SK-N-SH treated with all-trans-retinoic acid at 6 μM for 48 hours (cell line): ENCODE data around the gene C5orf47.

Experiments
- ATAC-seq: fragments of 200-7000 bp; cut with Tn5 transposase; 3 replicates; pipeline ENCODE4 v1.9.1; 2020; ENCODE audit warnings: mild to moderate bottlenecking, moderate library complexity
- ARNTL ChIP-seq: fragments of 450-650 bp; formaldehyde crosslinking; IDR thresholded peaks from 2 replicates; pipeline ENCODE4 v1.5.0; 2020; ENCODE audit warnings: low read depth, mild to moderate bottlenecking, moderate library complexity, borderline replicate concordance
- BACH2 ChIP-seq: fragments of 250-450 bp; sonication (Bioruptor Pico); IDR thresholded peaks from 2 replicates; pipeline ENCODE4 v1.9.0; 2021; ENCODE audit warnings: mild to moderate bottlenecking, borderline replicate concordance
- ESRRG ChIP-seq: fragments of 250-450 bp; sonication (Bioruptor Pico); IDR thresholded peaks from 2 replicates; pipeline ENCODE4 v1.6.1; 2021; ENCODE audit warnings: mild to moderate bottlenecking
- GLIS3 ChIP-seq: fragments of 250-450 bp; sonication (Bioruptor Pico); IDR thresholded peaks from 2 replicates; pipeline ENCODE4 v1.5.0; 2020; ENCODE audit warnings: mild to moderate bottlenecking, moderate library complexity
- ISL1 ChIP-seq: fragments of 250-450 bp; sonication (Bioruptor Pico); IDR thresholded peaks from 2 replicates; pipeline ENCODE4 v2.1.2; 2022; ENCODE audit warnings: mild to moderate bottlenecking, moderate library complexity
- OSR1 ChIP-seq: fragments of 250-450 bp; sonication (Bioruptor Pico); IDR thresholded peaks from 2 replicates; pipeline ENCODE4 v1.8.0; 2022; ENCODE audit warnings: moderate library complexity, mild to moderate bottlenecking, inconsistent platforms
- POU6F1 ChIP-seq: fragments of 250-450 bp; sonication (Bioruptor Pico); IDR thresholded peaks from 2 replicates; pipeline ENCODE4 v1.8.0; 2021; ENCODE audit warnings: low read depth, mild to moderate bottlenecking, moderate library complexity, borderline replicate concordance
- PPARA ChIP-seq: fragments of 250-450 bp; sonication (Bioruptor Pico); IDR thresholded peaks from 2 replicates; pipeline ENCODE4 v1.5.0; 2020; ENCODE audit warnings: mild to moderate bottlenecking, borderline replicate concordance
- RARB ChIP-seq: fragments of 250-450 bp; sonication (Bioruptor Pico); IDR thresholded peaks from 2 replicates; pipeline ENCODE4 v1.8.0; 2021; ENCODE audit warnings: mild to moderate bottlenecking, moderate library complexity
- SNAI2 ChIP-seq: fragments of 250-450 bp; sonication (Bioruptor Pico); IDR thresholded peaks from 2 replicates; pipeline ENCODE4 v1.5.0; 2020; ENCODE audit warnings: mild to moderate bottlenecking, moderate library complexity
- TOX ChIP-seq: fragments of 250-450 bp; sonication (Bioruptor Pico); IDR thresholded peaks from 2 replicates; pipeline ENCODE4 v1.8.0; 2021; ENCODE audit warnings: mild to moderate bottlenecking, moderate library complexity, borderline replicate concordance
- ZC3H10 ChIP-seq: fragments of 250-450 bp; sonication (Bioruptor Pico); IDR thresholded peaks from 2 replicates; pipeline ENCODE4 v1.5.1; 2021; ENCODE audit warnings: mild to moderate bottlenecking, moderate library complexity
- ZFP3 ChIP-seq: fragments of 250-450 bp; sonication (Bioruptor Pico); IDR thresholded peaks from 2 replicates; pipeline ENCODE4 v1.5.0; 2020; ENCODE audit warnings: mild to moderate bottlenecking, moderate library complexity
- ZFP30 ChIP-seq: fragments of 450-650 bp; formaldehyde crosslinking; IDR thresholded peaks from 2 replicates; pipeline ENCODE4 v1.5.0; 2022; ENCODE audit warnings: mild to moderate bottlenecking, moderate library complexity
- ZNF565 ChIP-seq: fragments of 450-650 bp; formaldehyde crosslinking; conservative IDR thresholded peaks from 2 replicates; pipeline ENCODE4 v1.5.0; 2020; ENCODE audit warnings: low read depth, mild to moderate bottlenecking, moderate library complexity
- ZNF70 ChIP-seq: fragments of 450-650 bp; formaldehyde crosslinking; IDR thresholded peaks from 2 replicates; pipeline ENCODE4 v1.5.0; 2020; ENCODE audit warnings: mild to moderate bottlenecking, moderate library complexity
- ZNF8 ChIP-seq: fragments of 450-650 bp; formaldehyde crosslinking; IDR thresholded peaks from 2 replicates; pipeline ENCODE4 v1.5.0; 2020; ENCODE audit warnings: mild to moderate bottlenecking, moderate library complexity
- TF ChIP-seq, protein P1 (sequence below): fragments of 250-450 bp; sonication (Bioruptor Pico); IDR thresholded peaks from 2 replicates; pipeline ENCODE4 v1.5.0; 2020; ENCODE audit warnings: mild to moderate bottlenecking, moderate library complexity
- TF ChIP-seq, protein P2 (sequence below): fragments of 250-450 bp; sonication (Bioruptor Pico); IDR thresholded peaks from 2 replicates; pipeline ENCODE4 v1.5.1; 2021; ENCODE audit warnings: mild to moderate bottlenecking, moderate library complexity
- TF ChIP-seq, protein P3 (sequence below): fragments of 250-450 bp; sonication (Bioruptor Pico); IDR thresholded peaks from 2 replicates; pipeline ENCODE4 v1.5.1; 2020; ENCODE audit warnings: low read depth, mild to moderate bottlenecking, moderate library complexity
- TF ChIP-seq, protein P4 (sequence below): fragments of 250-450 bp; sonication (Bioruptor Pico); IDR thresholded peaks from 2 replicates; pipeline ENCODE4 v1.8.0; 2020; ENCODE audit warnings: mild to moderate bottlenecking, moderate library complexity, borderline replicate concordance

The C5orf47 gene

DNA sequence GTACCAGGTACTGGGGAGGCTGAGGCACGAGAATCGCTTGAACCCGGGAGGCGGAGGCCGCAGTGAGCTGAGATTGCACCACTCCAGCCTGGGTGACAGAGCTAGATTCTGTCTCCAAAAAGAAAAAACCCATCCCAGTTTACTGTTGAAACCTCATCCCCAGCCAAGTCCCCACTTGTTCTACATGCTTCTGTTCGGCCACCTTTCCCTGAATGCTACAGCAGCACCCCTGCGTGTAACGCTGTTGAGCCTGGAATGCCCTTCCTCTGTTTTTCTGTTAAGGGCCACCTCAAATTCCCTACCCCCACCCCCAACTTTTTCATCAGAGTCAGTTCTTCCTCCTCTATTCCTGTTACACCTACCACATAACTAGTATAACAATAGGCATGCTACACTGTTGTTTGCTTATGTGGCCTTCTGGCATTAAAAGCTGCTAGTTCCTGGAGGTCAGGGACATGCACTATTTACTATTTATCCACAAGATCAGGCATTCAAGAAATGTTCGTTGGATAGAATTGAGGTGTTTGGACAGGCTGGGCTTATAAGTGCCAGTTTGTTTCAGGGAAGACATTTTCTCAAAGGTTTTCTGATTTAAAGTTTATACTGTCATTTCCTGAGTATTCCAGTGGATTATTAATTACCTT lies 47.1 kb upstream of the C5orf47 start:
- no peak for ATAC-seq
- TF ChIP-seq POU6F1 (CRISPR knock-in tag) (no peak), ISL1 (no peak), BACH2 (CRISPR knock-in tag) (no peak), ESRRG (CRISPR knock-in tag) (no peak)
- TF ChIP-seq, protein P1, sequence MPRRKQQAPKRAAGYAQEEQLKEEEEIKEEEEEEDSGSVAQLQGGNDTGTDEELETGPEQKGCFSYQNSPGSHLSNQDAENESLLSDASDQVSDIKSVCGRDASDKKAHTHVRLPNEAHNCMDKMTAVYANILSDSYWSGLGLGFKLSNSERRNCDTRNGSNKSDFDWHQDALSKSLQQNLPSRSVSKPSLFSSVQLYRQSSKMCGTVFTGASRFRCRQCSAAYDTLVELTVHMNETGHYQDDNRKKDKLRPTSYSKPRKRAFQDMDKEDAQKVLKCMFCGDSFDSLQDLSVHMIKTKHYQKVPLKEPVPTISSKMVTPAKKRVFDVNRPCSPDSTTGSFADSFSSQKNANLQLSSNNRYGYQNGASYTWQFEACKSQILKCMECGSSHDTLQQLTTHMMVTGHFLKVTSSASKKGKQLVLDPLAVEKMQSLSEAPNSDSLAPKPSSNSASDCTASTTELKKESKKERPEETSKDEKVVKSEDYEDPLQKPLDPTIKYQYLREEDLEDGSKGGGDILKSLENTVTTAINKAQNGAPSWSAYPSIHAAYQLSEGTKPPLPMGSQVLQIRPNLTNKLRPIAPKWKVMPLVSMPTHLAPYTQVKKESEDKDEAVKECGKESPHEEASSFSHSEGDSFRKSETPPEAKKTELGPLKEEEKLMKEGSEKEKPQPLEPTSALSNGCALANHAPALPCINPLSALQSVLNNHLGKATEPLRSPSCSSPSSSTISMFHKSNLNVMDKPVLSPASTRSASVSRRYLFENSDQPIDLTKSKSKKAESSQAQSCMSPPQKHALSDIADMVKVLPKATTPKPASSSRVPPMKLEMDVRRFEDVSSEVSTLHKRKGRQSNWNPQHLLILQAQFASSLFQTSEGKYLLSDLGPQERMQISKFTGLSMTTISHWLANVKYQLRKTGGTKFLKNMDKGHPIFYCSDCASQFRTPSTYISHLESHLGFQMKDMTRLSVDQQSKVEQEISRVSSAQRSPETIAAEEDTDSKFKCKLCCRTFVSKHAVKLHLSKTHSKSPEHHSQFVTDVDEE (CRISPR knock-in tag): no peak
- TF ChIP-seq, protein P2, sequence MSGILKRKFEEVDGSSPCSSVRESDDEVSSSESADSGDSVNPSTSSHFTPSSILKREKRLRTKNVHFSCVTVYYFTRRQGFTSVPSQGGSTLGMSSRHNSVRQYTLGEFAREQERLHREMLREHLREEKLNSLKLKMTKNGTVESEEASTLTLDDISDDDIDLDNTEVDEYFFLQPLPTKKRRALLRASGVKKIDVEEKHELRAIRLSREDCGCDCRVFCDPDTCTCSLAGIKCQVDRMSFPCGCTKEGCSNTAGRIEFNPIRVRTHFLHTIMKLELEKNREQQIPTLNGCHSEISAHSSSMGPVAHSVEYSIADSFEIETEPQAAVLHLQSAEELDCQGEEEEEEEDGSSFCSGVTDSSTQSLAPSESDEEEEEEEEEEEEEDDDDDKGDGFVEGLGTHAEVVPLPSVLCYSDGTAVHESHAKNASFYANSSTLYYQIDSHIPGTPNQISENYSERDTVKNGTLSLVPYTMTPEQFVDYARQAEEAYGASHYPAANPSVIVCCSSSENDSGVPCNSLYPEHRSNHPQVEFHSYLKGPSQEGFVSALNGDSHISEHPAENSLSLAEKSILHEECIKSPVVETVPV (CRISPR knock-in tag): no peak
- TF ChIP-seq, protein P3, sequence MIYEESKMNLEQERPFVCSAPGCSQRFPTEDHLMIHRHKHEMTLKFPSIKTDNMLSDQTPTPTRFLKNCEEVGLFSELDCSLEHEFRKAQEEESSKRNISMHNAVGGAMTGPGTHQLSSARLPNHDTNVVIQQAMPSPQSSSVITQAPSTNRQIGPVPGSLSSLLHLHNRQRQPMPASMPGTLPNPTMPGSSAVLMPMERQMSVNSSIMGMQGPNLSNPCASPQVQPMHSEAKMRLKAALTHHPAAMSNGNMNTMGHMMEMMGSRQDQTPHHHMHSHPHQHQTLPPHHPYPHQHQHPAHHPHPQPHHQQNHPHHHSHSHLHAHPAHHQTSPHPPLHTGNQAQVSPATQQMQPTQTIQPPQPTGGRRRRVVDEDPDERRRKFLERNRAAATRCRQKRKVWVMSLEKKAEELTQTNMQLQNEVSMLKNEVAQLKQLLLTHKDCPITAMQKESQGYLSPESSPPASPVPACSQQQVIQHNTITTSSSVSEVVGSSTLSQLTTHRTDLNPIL: no peak

DNA sequence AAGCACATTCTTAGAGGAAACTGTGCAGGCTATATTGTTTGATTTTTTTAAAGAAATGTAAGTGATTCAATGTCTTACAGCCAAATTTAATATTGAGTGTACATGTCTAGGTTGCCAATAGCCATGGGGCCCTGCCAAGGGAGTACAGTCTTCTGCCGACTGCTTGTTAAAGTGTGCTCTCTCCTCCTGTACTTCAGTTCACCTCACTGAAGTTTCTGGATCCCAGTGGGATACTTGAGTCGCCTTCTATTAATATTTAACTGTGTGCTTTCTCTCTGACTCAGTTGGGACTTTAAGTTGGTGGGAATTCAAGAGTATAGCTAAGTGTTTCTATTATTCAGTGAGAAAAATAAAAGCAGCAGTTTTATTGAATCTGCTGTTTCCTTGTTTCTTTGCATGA lies 44.5 kb upstream of the C5orf47 start:
- no peak for TF ChIP-seq OSR1 (CRISPR knock-in tag)
- no peak for TF ChIP-seq PPARA (CRISPR knock-in tag)
- TF ChIP-seq SNAI2 (CRISPR knock-in tag): no peak
- TF ChIP-seq, protein P1 (CRISPR knock-in tag): no peak
- no peak for TF ChIP-seq ESRRG (CRISPR knock-in tag)
- TF ChIP-seq ZC3H10 (CRISPR knock-in tag): no peak
- no peak for TF ChIP-seq GLIS3 (CRISPR knock-in tag)
- no peak for TF ChIP-seq ZNF70 (CRISPR knock-in tag)
- TF ChIP-seq, protein P3: no peak
- TF ChIP-seq, protein P2 (CRISPR knock-in tag): no peak
- no peak for TF ChIP-seq RARB
- TF ChIP-seq, protein P4, sequence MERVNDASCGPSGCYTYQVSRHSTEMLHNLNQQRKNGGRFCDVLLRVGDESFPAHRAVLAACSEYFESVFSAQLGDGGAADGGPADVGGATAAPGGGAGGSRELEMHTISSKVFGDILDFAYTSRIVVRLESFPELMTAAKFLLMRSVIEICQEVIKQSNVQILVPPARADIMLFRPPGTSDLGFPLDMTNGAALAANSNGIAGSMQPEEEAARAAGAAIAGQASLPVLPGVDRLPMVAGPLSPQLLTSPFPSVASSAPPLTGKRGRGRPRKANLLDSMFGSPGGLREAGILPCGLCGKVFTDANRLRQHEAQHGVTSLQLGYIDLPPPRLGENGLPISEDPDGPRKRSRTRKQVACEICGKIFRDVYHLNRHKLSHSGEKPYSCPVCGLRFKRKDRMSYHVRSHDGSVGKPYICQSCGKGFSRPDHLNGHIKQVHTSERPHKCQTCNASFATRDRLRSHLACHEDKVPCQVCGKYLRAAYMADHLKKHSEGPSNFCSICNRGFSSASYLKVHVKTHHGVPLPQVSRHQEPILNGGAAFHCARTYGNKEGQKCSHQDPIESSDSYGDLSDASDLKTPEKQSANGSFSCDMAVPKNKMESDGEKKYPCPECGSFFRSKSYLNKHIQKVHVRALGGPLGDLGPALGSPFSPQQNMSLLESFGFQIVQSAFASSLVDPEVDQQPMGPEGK (CRISPR knock-in tag): no peak
- TF ChIP-seq ARNTL: no peak
- TF ChIP-seq ZFP30 (CRISPR knock-in tag): no peak
- TF ChIP-seq ZNF565: no peak
- TF ChIP-seq ZFP3 (CRISPR knock-in tag): no peak
- TF ChIP-seq TOX (CRISPR knock-in tag): no peak
- TF ChIP-seq ZNF8 (CRISPR knock-in tag): no peak
- TF ChIP-seq ISL1: no peak
- ATAC-seq: no peak
